ENCODE measurements around the gene HMGN1.

Gene HMGN1

GRCh38 chr21:39300587-39300986 is 48.3 kb downstream of the HMGN1 start:
- no peak for TF ChIP-seq CTCF (IDR thresholded peaks at IDR 0.05; ENCODE audit: low read depth, low read length, missing control alignments)
- no peak overlapping the region for H3K4me3 ChIP-seq (replicated peaks; ENCODE audit: low read depth, low read length)

GRCh38 chr21:39296891-39297290 is 52.0 kb downstream of the HMGN1 start:
- TF ChIP-seq CTCF (IDR thresholded peaks at IDR 0.05; ENCODE audit: low read depth, low read length, missing control alignments), result no peak
- no peak overlapping the region for H3K4me3 ChIP-seq (replicated peaks; ENCODE audit: low read depth, low read length)

More at GRCh38 chr21:39300587-39300986, 48.3 kb downstream of the HMGN1 start:
- DNase-seq (ENCODE audit: extremely low read depth, low read depth), result no peak

More at GRCh38 chr21:39296891-39297290, 52.0 kb downstream of the HMGN1 start:
- DNase-seq (ENCODE audit: extremely low read depth, low read depth), result no peak

Data from HFF-Myc (cell line).